ENCODE data around the gene RDH13. TPM values are rescaled to one million over a fixed set of nuclear protein-coding genes. Genes with fewer than 3 reads are reported as not detected.
A peak's percentile ranks its signal among the peaks of the same experiment; 100 is the strongest.
"Not testable (repeated sequence)": the region's sequence is repeated elsewhere in the genome, so short reads cannot be mapped to it uniquely, and the experiment has no call there.

The RDH13 gene
- total RNA-seq, 1 donor = 9.1 TPM

GRCh38 chr19:55067869-55068268 is 4.9 kb upstream of the RDH13 start:
- H3K4me3 ChIP-seq (ENCODE audit: low read depth, low read length) = no peak overlapping the region
- DNase-seq (ENCODE audit: low read depth) = no peak
- no peak for TF ChIP-seq CTCF (IDR thresholded peaks at IDR 0.05; ENCODE audit: insufficient read depth, low read depth, low read length)

GRCh38 chr19:55066107-55066709 is 3.3 kb upstream of the RDH13 start:
- no peak for TF ChIP-seq CTCF (IDR thresholded peaks at IDR 0.05; ENCODE audit: insufficient read depth, low read depth, low read length)
- DNase-seq (ENCODE audit: low read depth) = no peak
- no peak overlapping the region for H3K4me3 ChIP-seq (ENCODE audit: low read depth, low read length)

GRCh38 chr19:55065516-55065915 is 2.6 kb upstream of the RDH13 start:
- not testable (repeated sequence) for DNase-seq (ENCODE audit: low read depth); H3K4me3 ChIP-seq (ENCODE audit: low read depth, low read length)

- H3K4me3 ChIP-seq (ENCODE audit: low read depth, low read length) = peak overlapping the region; percentile 32
- DNase-seq (ENCODE audit: low read depth) = no peak
- no peak for TF ChIP-seq CTCF (IDR thresholded peaks at IDR 0.05; ENCODE audit: insufficient read depth, low read depth, low read length)
These were observed 520 bp upstream of the RDH13 start for GRCh38 chr19:55063492-55063843.

- H3K4me3 ChIP-seq (ENCODE audit: low read depth, low read length) = not testable (repeated sequence)
- DNase-seq (ENCODE audit: low read depth) = peak; percentile 42
These were observed 2.7 kb downstream of the RDH13 start for GRCh38 chr19:55060287-55060686.

GRCh38 chr19:55058781-55059610 is 4.0 kb downstream of the RDH13 start:
- no peak for TF ChIP-seq CTCF (IDR thresholded peaks at IDR 0.05; ENCODE audit: insufficient read depth, low read depth, low read length)
- no peak for DNase-seq (ENCODE audit: low read depth)
- no peak overlapping the region for H3K4me3 ChIP-seq (ENCODE audit: low read depth, low read length)

GRCh38 chr19:55056827-55057226 is 6.1 kb downstream of the RDH13 start:
- no peak overlapping the region for H3K4me3 ChIP-seq (ENCODE audit: low read depth, low read length)
- no peak for DNase-seq (ENCODE audit: low read depth)
- no peak for TF ChIP-seq CTCF (IDR thresholded peaks at IDR 0.05; ENCODE audit: insufficient read depth, low read depth, low read length)

- DNase-seq (ENCODE audit: low read depth) = no peak
- H3K4me3 ChIP-seq (ENCODE audit: low read depth, low read length) = no peak overlapping the region
- no peak for TF ChIP-seq CTCF (IDR thresholded peaks at IDR 0.05; ENCODE audit: insufficient read depth, low read depth, low read length)
These were observed 9.2 kb downstream of the RDH13 start for GRCh38 chr19:55053735-55054134.
